ENCODE results near the gene RAD51B. TPM values are rescaled to one million over a fixed set of nuclear protein-coding genes. Genes with fewer than 3 reads are reported as not detected.

RAD51B gene
- total and polyA plus RNA-seq, 2 donors (not counting 1 experiment from before 2014, with no cell fraction given): 4.6 to 16.3 TPM

GRCh38 chr14:68710776-68711175, 891.2 kb downstream of the RAD51B start:
- TF ChIP-seq EZH2 (IDR thresholded peaks at IDR 0.05; ENCODE audit: low read length, missing control alignments) (no peak), CTCF (conservative IDR thresholded peaks at IDR 0.05 in 1 of 2, IDR thresholded peaks at IDR 0.05 in 1 of 2; ENCODE audit: low read depth in 1 of 2, low read length in 2 of 2) (no peak)
- Histone ChIP-seq H3K4me3 (replicated peaks in 1 of 4; ENCODE audit: control extremely low read depth in 1 of 4, insufficient read depth in 1 of 4, low read depth in 3 of 4, low read length in 4 of 4) (no peak overlapping the region), H2AFZ (ENCODE audit: low read length) (no peak overlapping the region), H3K27me3 (ENCODE audit: control insufficient read depth, insufficient read depth, low read length) (no peaks in the 10 kb centered on the region), H3K4me1 (ENCODE audit: control insufficient read depth, extremely low read depth, insufficient read depth, low read length) (no peaks in the 10 kb centered on the region), H3K9ac (ENCODE audit: insufficient read depth, low read length) (no peak overlapping the region), H3K36me3 (ENCODE audit: control insufficient read depth, insufficient read depth, low read length) (no peaks in the 10 kb centered on the region), H4K20me1 (ENCODE audit: control insufficient read depth, extremely low read depth, insufficient read depth, low read length) (no peaks in the 10 kb centered on the region), H3K27ac (ENCODE audit: insufficient read depth, low read length) (no peak overlapping the region), H3K9me3 (ENCODE audit: control insufficient read depth, insufficient read depth, low read depth, low read length) (no peaks in the 10 kb centered on the region), H3K79me2 (ENCODE audit: control insufficient read depth, insufficient read depth, low read length) (no peaks in the 10 kb centered on the region), H3K4me2 (ENCODE audit: extremely low read depth, insufficient read depth, low read length) (no peak overlapping the region)
- no peak for DNase-seq (ENCODE audit: low read depth in 2 of 2)

- Histone ChIP-seq H3K9ac (ENCODE audit: insufficient read depth, low read length) (no peak overlapping the region), H4K20me1 (ENCODE audit: control insufficient read depth, extremely low read depth, insufficient read depth, low read length) (no peaks in the 10 kb centered on the region), H3K27ac (ENCODE audit: insufficient read depth, low read length) (no peak overlapping the region), H3K36me3 (ENCODE audit: control insufficient read depth, insufficient read depth, low read length) (no peaks in the 10 kb centered on the region), H3K4me3 (replicated peaks in 1 of 4; ENCODE audit: control extremely low read depth in 1 of 4, insufficient read depth in 1 of 4, low read depth in 3 of 4, low read length in 4 of 4) (no peak overlapping the region), H3K4me2 (ENCODE audit: extremely low read depth, insufficient read depth, low read length) (no peak overlapping the region), H3K27me3 (ENCODE audit: control insufficient read depth, insufficient read depth, low read length) (no peaks in the 10 kb centered on the region), H2AFZ (ENCODE audit: low read length) (no peak overlapping the region), H3K9me3 (ENCODE audit: control insufficient read depth, insufficient read depth, low read depth, low read length) (no peaks in the 10 kb centered on the region), H3K79me2 (ENCODE audit: control insufficient read depth, insufficient read depth, low read length) (no peaks in the 10 kb centered on the region), H3K4me1 (ENCODE audit: control insufficient read depth, extremely low read depth, insufficient read depth, low read length) (no peaks in the 10 kb centered on the region)
- DNase-seq (ENCODE audit: low read depth in 2 of 2): no peak
- TF ChIP-seq CTCF (conservative IDR thresholded peaks at IDR 0.05 in 1 of 2, IDR thresholded peaks at IDR 0.05 in 1 of 2; ENCODE audit: low read depth in 1 of 2, low read length in 2 of 2) (no peak), EZH2 (IDR thresholded peaks at IDR 0.05; ENCODE audit: low read length, missing control alignments) (no peak)
These were observed 892.2 kb downstream of the RAD51B start for GRCh38 chr14:68711561-68712309.

GRCh38 chr14:68712703-68713370, 893.3 kb downstream of the RAD51B start:
- no peaks in the 10 kb centered on the region for H3K27me3 ChIP-seq (ENCODE audit: control insufficient read depth, insufficient read depth, low read length)
- H3K79me2 ChIP-seq (ENCODE audit: control insufficient read depth, insufficient read depth, low read length): no peaks in the 10 kb centered on the region
- no peaks in the 10 kb centered on the region for H3K4me1 ChIP-seq (ENCODE audit: control insufficient read depth, extremely low read depth, insufficient read depth, low read length)
- H3K4me2 ChIP-seq (ENCODE audit: extremely low read depth, insufficient read depth, low read length): no peak overlapping the region
- H3K27ac ChIP-seq (ENCODE audit: insufficient read depth, low read length): no peak overlapping the region
- DNase-seq (ENCODE audit: low read depth in 2 of 2): no peak
- H3K36me3 ChIP-seq (ENCODE audit: control insufficient read depth, insufficient read depth, low read length): no peaks in the 10 kb centered on the region
- H3K9me3 ChIP-seq (ENCODE audit: control insufficient read depth, insufficient read depth, low read depth, low read length): no peaks in the 10 kb centered on the region
- H4K20me1 ChIP-seq (ENCODE audit: control insufficient read depth, extremely low read depth, insufficient read depth, low read length): no peaks in the 10 kb centered on the region
- no peak for TF ChIP-seq CTCF (conservative IDR thresholded peaks at IDR 0.05 in 1 of 2, IDR thresholded peaks at IDR 0.05 in 1 of 2; ENCODE audit: low read depth in 1 of 2, low read length in 2 of 2)
- TF ChIP-seq EZH2 (IDR thresholded peaks at IDR 0.05; ENCODE audit: low read length, missing control alignments): no peak
- H2AFZ ChIP-seq (ENCODE audit: low read length): no peak overlapping the region
- H3K9ac ChIP-seq (ENCODE audit: insufficient read depth, low read length): no peak overlapping the region
- H3K4me3 ChIP-seq (replicated peaks in 1 of 4; ENCODE audit: control extremely low read depth in 1 of 4, insufficient read depth in 1 of 4, low read depth in 3 of 4, low read length in 4 of 4): no peak overlapping the region
